OCI-LY3 (cell line): ENCODE data around the gene ACOT7.

ENCODE experiments used
- EZH2phosphoT487 ChIP-seq: fragments of 200-600 bp; shearing (Covaris generic); IDR thresholded peaks from 2 replicates; pipeline ENCODE4 v1.6.1; 2018; ENCODE audit warnings: antibody characterized with exemption, mixed run types, low read depth
- TF ChIP-seq, protein P1 (sequence below): fragments of 200-600, 300-600 bp; sonication (generic); IDR thresholded peaks from 2 replicates; pipeline ENCODE4 v1.5.1; 2014; ENCODE audit warnings: antibody characterized with exemption, low read length, low read depth

DNA sequence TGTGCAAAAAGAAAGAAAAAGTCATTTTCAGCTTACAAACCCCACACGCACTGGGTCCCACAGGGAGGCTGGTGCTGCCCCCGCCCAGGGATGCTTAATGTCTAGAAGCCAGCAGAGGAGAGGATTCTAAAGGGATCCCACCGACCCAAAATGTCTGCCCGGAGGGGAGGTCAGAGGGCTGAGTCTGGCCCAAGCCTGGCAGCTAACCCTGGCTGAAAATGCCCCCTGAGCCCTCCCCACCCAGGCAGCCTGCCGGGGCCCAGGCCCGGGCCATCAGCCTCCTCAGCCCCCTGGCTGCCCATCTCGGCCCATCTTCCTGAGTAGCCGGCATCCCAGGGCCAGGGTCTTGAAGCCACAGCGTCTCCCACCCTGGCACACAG lies 33.5 kb downstream of the ACOT7 start:
- TF ChIP-seq, protein P1, sequence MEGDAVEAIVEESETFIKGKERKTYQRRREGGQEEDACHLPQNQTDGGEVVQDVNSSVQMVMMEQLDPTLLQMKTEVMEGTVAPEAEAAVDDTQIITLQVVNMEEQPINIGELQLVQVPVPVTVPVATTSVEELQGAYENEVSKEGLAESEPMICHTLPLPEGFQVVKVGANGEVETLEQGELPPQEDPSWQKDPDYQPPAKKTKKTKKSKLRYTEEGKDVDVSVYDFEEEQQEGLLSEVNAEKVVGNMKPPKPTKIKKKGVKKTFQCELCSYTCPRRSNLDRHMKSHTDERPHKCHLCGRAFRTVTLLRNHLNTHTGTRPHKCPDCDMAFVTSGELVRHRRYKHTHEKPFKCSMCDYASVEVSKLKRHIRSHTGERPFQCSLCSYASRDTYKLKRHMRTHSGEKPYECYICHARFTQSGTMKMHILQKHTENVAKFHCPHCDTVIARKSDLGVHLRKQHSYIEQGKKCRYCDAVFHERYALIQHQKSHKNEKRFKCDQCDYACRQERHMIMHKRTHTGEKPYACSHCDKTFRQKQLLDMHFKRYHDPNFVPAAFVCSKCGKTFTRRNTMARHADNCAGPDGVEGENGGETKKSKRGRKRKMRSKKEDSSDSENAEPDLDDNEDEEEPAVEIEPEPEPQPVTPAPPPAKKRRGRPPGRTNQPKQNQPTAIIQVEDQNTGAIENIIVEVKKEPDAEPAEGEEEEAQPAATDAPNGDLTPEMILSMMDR = no peak
- TF ChIP-seq EZH2phosphoT487 = no peak
